Large intestine (tissue), 3 donors: ENCODE results near the gene RAN. TPM values are rescaled to one million over a fixed set of nuclear protein-coding genes. Genes with fewer than 3 reads are reported as not detected.
"Not testable (repeated sequence)": the region's sequence is repeated elsewhere in the genome, so short reads cannot be mapped to it uniquely, and the experiment has no call there.

Experiments used
- DNase-seq, 2 donors: peaks; one replicate each; pipeline versions ENCODE4 v3.0.0 to v3.0.0-alpha.2; 2013
- H3K27ac ChIP-seq: one replicate; pipeline ENCODE4 v1.5.1; 2013; ENCODE audit warnings: low read length
- H3K27me3 ChIP-seq: 2 replicates; pipeline ENCODE4 v1.6.1; 2013; ENCODE audit warnings: low read length; ENCODE audit not compliant: control insufficient read depth, insufficient read depth
- H3K36me3 ChIP-seq: 2 replicates; pipeline ENCODE4 v1.6.1; 2013; ENCODE audit warnings: low read length; ENCODE audit not compliant: control insufficient read depth, insufficient read depth
- H3K4me1 ChIP-seq: one replicate; pipeline ENCODE4 v1.6.1; 2013; ENCODE audit warnings: low read length; ENCODE audit not compliant: control insufficient read depth, insufficient read depth
- H3K4me3 ChIP-seq: one replicate; pipeline ENCODE4 v1.5.1; 2013; ENCODE audit warnings: low read length
- H3K9me3 ChIP-seq: one replicate; pipeline ENCODE4 v1.6.1; 2013; ENCODE audit warnings: mild to moderate bottlenecking, low read depth, low read length, moderate library complexity; ENCODE audit not compliant: control insufficient read depth
- WGBS: methylation state at CpG from one replicate; pipeline ENCODE4 v1.1.5; 2013; ENCODE audit warnings: low lambda C conversion rate; ENCODE audit not compliant: insufficient coverage; 5-methylcytosine and 5-hydroxymethylcytosine counted together
- polyA plus RNA-seq: library from polyadenylated mRNA; unstranded; fragments of 120-200 nt; gene quantifications from one replicate; pipeline ENCODE4 v1.2.1, GENCODE V29; 2013

Gene RAN
- polyA plus RNA-seq, 1 donor, result 554 TPM

- H3K4me1 ChIP-seq, result peaks cover 28% of the 10 kb centered on the region
- H3K27ac ChIP-seq, result no peak overlapping the region
- H3K27me3 ChIP-seq, result no peaks in the 10 kb centered on the region
- peaks cover 42% of the 10 kb centered on the region for H3K36me3 ChIP-seq
- no peak for DNase-seq
- H3K4me3 ChIP-seq, result no peak overlapping the region
- no peaks in the 10 kb centered on the region for H3K9me3 ChIP-seq
- 90% methylated on average over 2 of the region's 3 CpGs for WGBS
Observed at GRCh38 chr12:130876758-130877157, 4.9 kb downstream of the RAN start.

GRCh38 chr12:130877333-130877732 lies 5.5 kb downstream of the RAN start:
- Histone ChIP-seq H3K4me3 (no peak overlapping the region), H3K36me3 (peaks cover 42% of the 10 kb centered on the region), H3K4me1 (peaks cover 28% of the 10 kb centered on the region), H3K27me3 (no peaks in the 10 kb centered on the region), H3K9me3 (no peaks in the 10 kb centered on the region), H3K27ac (no peak overlapping the region)
- no peak for DNase-seq
- no CpG with 5 or more reads among the region's 3 CpGs for WGBS

GRCh38 chr12:130878193-130879185 lies 6.6 kb downstream of the RAN start:
- Histone ChIP-seq H3K4me1 (peaks cover 24% of the 10 kb centered on the region), H3K4me3 (no peak overlapping the region), H3K27me3 (no peaks in the 10 kb centered on the region), H3K9me3 (no peaks in the 10 kb centered on the region), H3K36me3 (peaks cover 37% of the 10 kb centered on the region), H3K27ac (no peak overlapping the region)
- DNase-seq, result peak; percentile 62 to 86
- WGBS, result 45% methylated on average over 2 of the region's 24 CpGs

- Histone ChIP-seq H3K9me3 (no peaks in the 10 kb centered on the region), H3K4me3 (no peak overlapping the region), H3K27ac (no peak overlapping the region), H3K27me3 (no peaks in the 10 kb centered on the region), H3K36me3 (peaks cover 29% of the 10 kb centered on the region), H3K4me1 (peaks cover 17% of the 10 kb centered on the region)
- DNase-seq, result no peak
- WGBS, result no CpG with 5 or more reads among the region's 13 CpGs
Observed at GRCh38 chr12:130879212-130879686, 7.4 kb downstream of the RAN start.

GRCh38 chr12:130879781-130880389 lies 8.0 kb downstream of the RAN start:
- DNase-seq, result no peak
- H3K27me3 ChIP-seq, result no peaks in the 10 kb centered on the region
- no peaks in the 10 kb centered on the region for H3K9me3 ChIP-seq
- no CpG with 5 or more reads among the region's 17 CpGs for WGBS
- no peak overlapping the region for H3K27ac ChIP-seq
- no peak overlapping the region for H3K4me3 ChIP-seq
- H3K36me3 ChIP-seq, result peaks cover 23% of the 10 kb centered on the region
- peaks cover 17% of the 10 kb centered on the region for H3K4me1 ChIP-seq

- H3K27me3 ChIP-seq, result no peaks in the 10 kb centered on the region
- WGBS, result no CpG with 5 or more reads among the region's 10 CpGs
- peak in 1 of 2 donors; percentile 52 for DNase-seq
- peaks cover 17% of the 10 kb centered on the region for H3K36me3 ChIP-seq
- H3K9me3 ChIP-seq, result no peaks in the 10 kb centered on the region
- no peak overlapping the region for H3K27ac ChIP-seq
- H3K4me1 ChIP-seq, result peaks cover 17% of the 10 kb centered on the region
- peak overlapping the region; percentile 17 for H3K4me3 ChIP-seq
Observed at GRCh38 chr12:130880411-130880885, 8.6 kb downstream of the RAN start.

- H3K4me1 ChIP-seq, result peaks cover 17% of the 10 kb centered on the region
- no peaks in the 10 kb centered on the region for H3K9me3 ChIP-seq
- no peak overlapping the region for H3K4me3 ChIP-seq
- no peaks in the 10 kb centered on the region for H3K27me3 ChIP-seq
- H3K36me3 ChIP-seq, result peaks cover 11% of the 10 kb centered on the region
- no peak for DNase-seq
- H3K27ac ChIP-seq, result no peak overlapping the region
- no CpG with 5 or more reads among the region's 5 CpGs for WGBS
Observed at GRCh38 chr12:130881046-130881445, 9.2 kb downstream of the RAN start.

GRCh38 chr12:130881548-130881947 lies 9.7 kb downstream of the RAN start:
- Histone ChIP-seq H3K27ac (no peak overlapping the region), H3K4me1 (peaks cover 17% of the 10 kb centered on the region), H3K4me3 (no peak overlapping the region), H3K9me3 (no peaks in the 10 kb centered on the region), H3K27me3 (no peaks in the 10 kb centered on the region), H3K36me3 (peaks cover 6% of the 10 kb centered on the region)
- no CpG with 5 or more reads among the region's 1 CpG for WGBS
- DNase-seq, result no peak

GRCh38 chr12:130887190-130887589 lies 15.3 kb downstream of the RAN start:
- WGBS, result no CpG with 5 or more reads among the region's 17 CpGs
- not testable (repeated sequence) for H3K36me3 ChIP-seq, H3K27ac ChIP-seq, H3K27me3 ChIP-seq, H3K9me3 ChIP-seq, H3K4me1 ChIP-seq, DNase-seq, H3K4me3 ChIP-seq

- no peaks in the 10 kb centered on the region for H3K9me3 ChIP-seq
- no peak overlapping the region for H3K4me3 ChIP-seq
- DNase-seq, result no peak
- H3K36me3 ChIP-seq, result no peaks in the 10 kb centered on the region
- H3K27ac ChIP-seq, result no peak overlapping the region
- H3K4me1 ChIP-seq, result no peaks in the 10 kb centered on the region
- H3K27me3 ChIP-seq, result no peaks in the 10 kb centered on the region
- WGBS, result 94% methylated on average over 2 of the region's 2 CpGs
Observed at GRCh38 chr12:130904064-130904463, 32.2 kb downstream of the RAN start.
